SK-N-SH treated with all-trans-retinoic acid at 6 μM for 48 hours (cell line): ENCODE results near the gene HADH.

ENCODE experiments used
- ARNTL ChIP-seq: fragments of 450-650 bp; formaldehyde crosslinking; IDR thresholded peaks from 2 replicates; pipeline ENCODE4 v1.5.0; 2020; ENCODE audit warnings: low read depth, mild to moderate bottlenecking, moderate library complexity, borderline replicate concordance
- CSDC2 ChIP-seq: fragments of 250-450 bp; sonication (Bioruptor Pico); IDR thresholded peaks from 2 replicates; pipeline ENCODE4 v1.5.0; 2020; ENCODE audit warnings: mild to moderate bottlenecking, moderate library complexity
- ESRRG ChIP-seq: fragments of 250-450 bp; sonication (Bioruptor Pico); IDR thresholded peaks from 2 replicates; pipeline ENCODE4 v1.6.1; 2021; ENCODE audit warnings: mild to moderate bottlenecking
- GLIS3 ChIP-seq: fragments of 250-450 bp; sonication (Bioruptor Pico); IDR thresholded peaks from 2 replicates; pipeline ENCODE4 v1.5.0; 2020; ENCODE audit warnings: mild to moderate bottlenecking, moderate library complexity
- OSR1 ChIP-seq: fragments of 250-450 bp; sonication (Bioruptor Pico); IDR thresholded peaks from 2 replicates; pipeline ENCODE4 v1.8.0; 2022; ENCODE audit warnings: moderate library complexity, mild to moderate bottlenecking, inconsistent platforms
- RARB ChIP-seq: fragments of 250-450 bp; sonication (Bioruptor Pico); IDR thresholded peaks from 2 replicates; pipeline ENCODE4 v1.8.0; 2021; ENCODE audit warnings: mild to moderate bottlenecking, moderate library complexity
- SNAI2 ChIP-seq: fragments of 250-450 bp; sonication (Bioruptor Pico); IDR thresholded peaks from 2 replicates; pipeline ENCODE4 v1.5.0; 2020; ENCODE audit warnings: mild to moderate bottlenecking, moderate library complexity
- ZFP3 ChIP-seq: fragments of 250-450 bp; sonication (Bioruptor Pico); IDR thresholded peaks from 2 replicates; pipeline ENCODE4 v1.5.0; 2020; ENCODE audit warnings: mild to moderate bottlenecking, moderate library complexity
- ZFP30 ChIP-seq: fragments of 450-650 bp; formaldehyde crosslinking; IDR thresholded peaks from 2 replicates; pipeline ENCODE4 v1.5.0; 2022; ENCODE audit warnings: mild to moderate bottlenecking, moderate library complexity
- TF ChIP-seq, protein P1 (sequence below): fragments of 250-450 bp; sonication (Bioruptor Pico); IDR thresholded peaks from 2 replicates; pipeline ENCODE4 v1.8.0; 2020; ENCODE audit warnings: mild to moderate bottlenecking, moderate library complexity, borderline replicate concordance
- TF ChIP-seq, protein P2 (sequence below): fragments of 250-450 bp; sonication (Bioruptor Pico); IDR thresholded peaks from 2 replicates; pipeline ENCODE4 v1.5.0; 2020; ENCODE audit warnings: mild to moderate bottlenecking, moderate library complexity

- TF ChIP-seq OSR1 (no peak), RARB (CRISPR knock-in tag) (no peak), ZFP3 (CRISPR knock-in tag) (no peak), ARNTL (CRISPR knock-in tag) (no peak), GLIS3 (no peak), CSDC2 (CRISPR knock-in tag) (no peak), ESRRG (CRISPR knock-in tag) (no peak), ZFP30 (CRISPR knock-in tag) (no peak), SNAI2 (no peak)
- TF ChIP-seq, protein P1, sequence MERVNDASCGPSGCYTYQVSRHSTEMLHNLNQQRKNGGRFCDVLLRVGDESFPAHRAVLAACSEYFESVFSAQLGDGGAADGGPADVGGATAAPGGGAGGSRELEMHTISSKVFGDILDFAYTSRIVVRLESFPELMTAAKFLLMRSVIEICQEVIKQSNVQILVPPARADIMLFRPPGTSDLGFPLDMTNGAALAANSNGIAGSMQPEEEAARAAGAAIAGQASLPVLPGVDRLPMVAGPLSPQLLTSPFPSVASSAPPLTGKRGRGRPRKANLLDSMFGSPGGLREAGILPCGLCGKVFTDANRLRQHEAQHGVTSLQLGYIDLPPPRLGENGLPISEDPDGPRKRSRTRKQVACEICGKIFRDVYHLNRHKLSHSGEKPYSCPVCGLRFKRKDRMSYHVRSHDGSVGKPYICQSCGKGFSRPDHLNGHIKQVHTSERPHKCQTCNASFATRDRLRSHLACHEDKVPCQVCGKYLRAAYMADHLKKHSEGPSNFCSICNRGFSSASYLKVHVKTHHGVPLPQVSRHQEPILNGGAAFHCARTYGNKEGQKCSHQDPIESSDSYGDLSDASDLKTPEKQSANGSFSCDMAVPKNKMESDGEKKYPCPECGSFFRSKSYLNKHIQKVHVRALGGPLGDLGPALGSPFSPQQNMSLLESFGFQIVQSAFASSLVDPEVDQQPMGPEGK (CRISPR knock-in tag), result no peak
- TF ChIP-seq, protein P2, sequence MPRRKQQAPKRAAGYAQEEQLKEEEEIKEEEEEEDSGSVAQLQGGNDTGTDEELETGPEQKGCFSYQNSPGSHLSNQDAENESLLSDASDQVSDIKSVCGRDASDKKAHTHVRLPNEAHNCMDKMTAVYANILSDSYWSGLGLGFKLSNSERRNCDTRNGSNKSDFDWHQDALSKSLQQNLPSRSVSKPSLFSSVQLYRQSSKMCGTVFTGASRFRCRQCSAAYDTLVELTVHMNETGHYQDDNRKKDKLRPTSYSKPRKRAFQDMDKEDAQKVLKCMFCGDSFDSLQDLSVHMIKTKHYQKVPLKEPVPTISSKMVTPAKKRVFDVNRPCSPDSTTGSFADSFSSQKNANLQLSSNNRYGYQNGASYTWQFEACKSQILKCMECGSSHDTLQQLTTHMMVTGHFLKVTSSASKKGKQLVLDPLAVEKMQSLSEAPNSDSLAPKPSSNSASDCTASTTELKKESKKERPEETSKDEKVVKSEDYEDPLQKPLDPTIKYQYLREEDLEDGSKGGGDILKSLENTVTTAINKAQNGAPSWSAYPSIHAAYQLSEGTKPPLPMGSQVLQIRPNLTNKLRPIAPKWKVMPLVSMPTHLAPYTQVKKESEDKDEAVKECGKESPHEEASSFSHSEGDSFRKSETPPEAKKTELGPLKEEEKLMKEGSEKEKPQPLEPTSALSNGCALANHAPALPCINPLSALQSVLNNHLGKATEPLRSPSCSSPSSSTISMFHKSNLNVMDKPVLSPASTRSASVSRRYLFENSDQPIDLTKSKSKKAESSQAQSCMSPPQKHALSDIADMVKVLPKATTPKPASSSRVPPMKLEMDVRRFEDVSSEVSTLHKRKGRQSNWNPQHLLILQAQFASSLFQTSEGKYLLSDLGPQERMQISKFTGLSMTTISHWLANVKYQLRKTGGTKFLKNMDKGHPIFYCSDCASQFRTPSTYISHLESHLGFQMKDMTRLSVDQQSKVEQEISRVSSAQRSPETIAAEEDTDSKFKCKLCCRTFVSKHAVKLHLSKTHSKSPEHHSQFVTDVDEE, result no peak
These were observed 43.7 kb downstream of the HADH start for GRCh38 chr4:108033348-108033747.
